Heart left ventricle (tissue), 13 donors: ENCODE measurements around the gene PLEKHM2.

Source experiments
- POLR2A ChIP-seq, 2 donors: fragments of 450-650 bp; IDR thresholded peaks; one replicate each; pipeline ENCODE4 v1.6.1; 2017; ENCODE audit warnings: antibody characterized with exemption in 2 of 2, mild to moderate bottlenecking in 2 of 2, moderate library complexity in 2 of 2
- TF ChIP-seq, protein P1 (sequence below), 12 donors: fragments of 200-600 bp; sonication (generic) in 4 of 12; IDR thresholded peaks; one replicate each; pipeline versions ENCODE4 v1.5.0 to v1.8.0; 2018 to 2022; ENCODE audit warnings: antibody characterized with exemption in 12 of 12, mild to moderate bottlenecking in 5 of 12
- donor health status: ischemic (EF 13 %, LVEDD 7.1; RV severe dilation, severe dysfunction).
- donor health status: DM: no; HTN: yes; CAD: no.
- donor health status: DM: no; HTN: no; CAD: no.
- donor health status: ischemic (EF 25% LVEDD 6.9; RV normal size, moderate dysfunction).
- donor health status: ischemic (EF 25% LVEDD 5.7; RV mildly dilated, moderate dysfunction).
- donor health status: ischemic (EF 35%, LVEDD 5.7; RV mildly dilated, moderate dysfunction).
- donor health status: nonischemic (EF 11% LVEDD 7.7; RV severe dilation, severe dysfunction).
- donor health status: DM: yes; HTN: yes; CAD: no.
- donor health status: PGD.
- donor health status: ischemic (EF 29% LVEDD 5.4; RV normal size, mild dysfunction).
- donor health status: nonischemic (EF 23%, LVEDD 6.1; RV moderate dilation, normal function).

GRCh38 chr1:15671430-15671829, 12.7 kb upstream of the PLEKHM2 start:
- TF ChIP-seq, protein P1, sequence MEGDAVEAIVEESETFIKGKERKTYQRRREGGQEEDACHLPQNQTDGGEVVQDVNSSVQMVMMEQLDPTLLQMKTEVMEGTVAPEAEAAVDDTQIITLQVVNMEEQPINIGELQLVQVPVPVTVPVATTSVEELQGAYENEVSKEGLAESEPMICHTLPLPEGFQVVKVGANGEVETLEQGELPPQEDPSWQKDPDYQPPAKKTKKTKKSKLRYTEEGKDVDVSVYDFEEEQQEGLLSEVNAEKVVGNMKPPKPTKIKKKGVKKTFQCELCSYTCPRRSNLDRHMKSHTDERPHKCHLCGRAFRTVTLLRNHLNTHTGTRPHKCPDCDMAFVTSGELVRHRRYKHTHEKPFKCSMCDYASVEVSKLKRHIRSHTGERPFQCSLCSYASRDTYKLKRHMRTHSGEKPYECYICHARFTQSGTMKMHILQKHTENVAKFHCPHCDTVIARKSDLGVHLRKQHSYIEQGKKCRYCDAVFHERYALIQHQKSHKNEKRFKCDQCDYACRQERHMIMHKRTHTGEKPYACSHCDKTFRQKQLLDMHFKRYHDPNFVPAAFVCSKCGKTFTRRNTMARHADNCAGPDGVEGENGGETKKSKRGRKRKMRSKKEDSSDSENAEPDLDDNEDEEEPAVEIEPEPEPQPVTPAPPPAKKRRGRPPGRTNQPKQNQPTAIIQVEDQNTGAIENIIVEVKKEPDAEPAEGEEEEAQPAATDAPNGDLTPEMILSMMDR (IDR thresholded peaks at IDR 0.05): no peak
- no peak for TF ChIP-seq POLR2A (IDR thresholded peaks at IDR 0.05)
